ENCODE measurements around the gene INTS14.

- no peak for TF ChIP-seq CTCF (IDR thresholded peaks at IDR 0.05)
- no peak for TF ChIP-seq POLR2A (IDR thresholded peaks at IDR 0.05)
Observed at GRCh38 chr15:65558336-65558735, 52.6 kb downstream of the INTS14 start.
